Measurements from ENCODE around the gene ZBTB42.

The ZBTB42 gene

DNA sequence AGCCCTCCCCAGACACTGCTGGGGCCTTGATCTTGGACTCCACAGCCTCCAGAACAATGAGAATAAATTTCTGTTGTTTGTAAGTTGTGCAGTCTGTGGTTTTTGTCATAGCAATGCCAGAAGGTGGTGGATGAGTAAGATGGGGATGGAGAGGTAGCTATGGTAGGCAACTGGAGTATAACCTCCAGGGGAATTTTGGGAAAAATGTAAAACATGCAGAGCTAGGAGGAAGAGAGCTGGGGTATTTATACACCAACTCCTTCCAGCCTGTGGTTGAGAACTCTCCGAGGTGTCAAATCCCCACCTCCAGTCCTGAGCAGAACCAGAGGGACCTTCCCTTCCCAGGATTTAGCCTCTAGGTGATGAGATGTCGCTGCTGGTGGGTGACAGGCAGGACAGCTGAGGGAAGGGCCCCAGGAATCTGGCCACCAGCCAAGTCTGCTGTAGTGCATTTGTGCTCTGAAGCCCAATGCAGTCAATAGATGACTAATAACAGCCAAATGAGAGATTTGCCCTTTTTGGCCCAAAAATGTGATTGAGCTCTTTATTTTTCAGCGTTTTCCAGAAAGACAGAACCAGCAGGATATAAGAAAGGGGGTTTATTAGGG is 45.0 kb downstream of the ZBTB42 start:
- DNase-seq, result no peak

DNA sequence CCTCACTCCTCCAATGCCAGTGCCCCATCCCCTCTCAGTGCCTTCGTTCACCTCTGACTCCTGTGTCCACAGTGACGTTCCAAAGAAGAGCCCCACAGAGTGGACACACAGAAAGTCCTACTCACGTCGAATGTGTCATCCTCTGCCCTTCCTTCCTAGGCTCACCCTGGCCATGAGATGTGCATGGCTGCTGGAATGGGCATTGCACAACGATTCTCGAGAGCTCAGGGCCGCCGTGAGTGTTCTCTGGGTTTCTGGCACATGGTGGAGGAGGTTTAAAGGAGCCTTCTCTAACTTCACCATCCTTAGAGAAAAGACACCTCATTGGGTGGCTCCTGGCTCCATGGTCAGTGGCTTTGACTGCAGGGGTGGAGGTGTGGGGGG is 51.4 kb downstream of the ZBTB42 start:
- no peak for DNase-seq

Measured in inflammatory macrophage treated with lipopolysaccharide for 1 hour (primary cell).